ENCODE results near the gene NEK6. TPM values are rescaled to one million over a fixed set of nuclear protein-coding genes. Genes with fewer than 3 reads are reported as not detected.

NEK6 gene
- total and polyA plus RNA-seq, 9 donors = 7.2 to 45.1 (median 22.8) TPM

DNA sequence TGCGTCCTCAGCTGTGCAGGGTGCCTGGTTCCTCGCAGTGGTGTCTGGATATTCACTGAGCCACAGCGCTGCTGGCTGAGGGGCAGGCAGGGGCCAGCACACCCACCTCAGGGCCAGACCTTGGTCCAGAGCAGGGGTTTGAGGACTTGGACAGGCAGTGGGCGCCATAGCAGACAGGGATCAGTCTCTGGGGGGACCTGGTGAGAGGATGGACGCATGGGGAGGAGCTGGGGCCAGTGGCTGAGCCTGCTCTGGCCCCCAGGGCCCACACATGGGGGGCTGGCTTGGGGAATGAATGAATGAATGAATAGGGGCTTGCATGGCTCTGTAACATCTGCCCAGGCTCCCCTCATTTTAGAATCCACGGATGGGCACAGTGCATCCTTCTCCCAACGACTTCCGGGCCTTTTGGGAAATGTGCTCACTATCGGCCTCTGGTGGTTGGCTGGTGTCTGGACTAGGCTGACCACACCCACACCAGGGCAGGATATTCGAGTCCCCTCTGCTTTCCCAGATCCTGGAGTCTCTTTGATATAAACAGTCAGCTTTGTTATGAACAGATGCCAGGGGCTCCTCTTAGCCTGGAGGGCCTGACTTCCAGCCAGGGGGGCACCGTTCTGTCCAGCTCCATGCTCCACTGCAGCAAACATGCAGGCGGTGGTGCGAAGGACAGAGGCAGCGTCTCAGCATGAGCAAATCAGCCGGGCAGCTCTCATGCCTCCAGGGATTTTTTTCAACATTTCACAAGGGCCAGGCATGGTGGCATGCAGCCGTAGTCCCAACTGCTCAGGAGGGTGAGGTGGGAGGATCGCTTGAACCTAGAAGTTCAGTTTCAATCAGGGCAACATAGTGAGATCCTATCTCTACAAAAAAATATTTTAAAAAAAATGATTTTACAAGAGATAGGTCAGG is 62.6 kb downstream of the NEK6 start:
- 61 to 62% (median 62%) methylated on average over 17 of the region's 17 CpGs for WGBS, 3 donors
- no peaks in the 10 kb centered on the region for H3K36me3 ChIP-seq
- H3K4me3 ChIP-seq = no peak overlapping the region

DNA sequence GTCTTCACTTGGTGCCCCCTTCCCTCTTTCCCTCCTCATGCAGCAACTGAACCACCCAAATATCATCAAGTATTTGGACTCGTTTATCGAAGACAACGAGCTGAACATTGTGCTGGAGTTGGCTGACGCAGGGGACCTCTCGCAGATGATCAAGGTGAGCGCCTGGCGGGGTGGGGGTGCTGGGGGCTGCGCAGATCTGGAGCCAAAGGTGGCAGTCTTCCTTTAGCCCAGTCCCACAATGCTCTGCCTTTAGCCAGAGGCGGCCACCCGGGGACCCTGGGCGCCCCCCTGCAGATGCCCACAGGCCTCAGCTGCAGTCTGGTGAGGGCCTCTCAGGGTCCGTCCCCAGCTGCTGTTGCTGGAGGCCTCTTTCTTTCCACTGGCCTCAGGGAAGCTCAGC is 63.7 kb downstream of the NEK6 start:
- peaks cover 3% of the 10 kb centered on the region for H3K4me1 ChIP-seq (ENCODE audit: insufficient read depth)
- H3K9me3 ChIP-seq = no peaks in the 10 kb centered on the region
- no peak overlapping the region for H3K4me3 ChIP-seq
- DNase-seq = no peak
- no peak overlapping the region for H3K27ac ChIP-seq
- H3K36me3 ChIP-seq = no peaks in the 10 kb centered on the region
- H3K27me3 ChIP-seq = no peaks in the 10 kb centered on the region
- 85 to 92% (median 90%) methylated on average over 12 of the region's 12 CpGs for WGBS, 3 donors
- intact Hi-C loops (cut with DNase I) = loop anchor here in 3 of 4 donors (2.0 to 10.0 kb wide), 4 partner anchors 187 to 777 kb away; no protein-coding TSS in a partner anchor
- TF ChIP-seq, protein P1, sequence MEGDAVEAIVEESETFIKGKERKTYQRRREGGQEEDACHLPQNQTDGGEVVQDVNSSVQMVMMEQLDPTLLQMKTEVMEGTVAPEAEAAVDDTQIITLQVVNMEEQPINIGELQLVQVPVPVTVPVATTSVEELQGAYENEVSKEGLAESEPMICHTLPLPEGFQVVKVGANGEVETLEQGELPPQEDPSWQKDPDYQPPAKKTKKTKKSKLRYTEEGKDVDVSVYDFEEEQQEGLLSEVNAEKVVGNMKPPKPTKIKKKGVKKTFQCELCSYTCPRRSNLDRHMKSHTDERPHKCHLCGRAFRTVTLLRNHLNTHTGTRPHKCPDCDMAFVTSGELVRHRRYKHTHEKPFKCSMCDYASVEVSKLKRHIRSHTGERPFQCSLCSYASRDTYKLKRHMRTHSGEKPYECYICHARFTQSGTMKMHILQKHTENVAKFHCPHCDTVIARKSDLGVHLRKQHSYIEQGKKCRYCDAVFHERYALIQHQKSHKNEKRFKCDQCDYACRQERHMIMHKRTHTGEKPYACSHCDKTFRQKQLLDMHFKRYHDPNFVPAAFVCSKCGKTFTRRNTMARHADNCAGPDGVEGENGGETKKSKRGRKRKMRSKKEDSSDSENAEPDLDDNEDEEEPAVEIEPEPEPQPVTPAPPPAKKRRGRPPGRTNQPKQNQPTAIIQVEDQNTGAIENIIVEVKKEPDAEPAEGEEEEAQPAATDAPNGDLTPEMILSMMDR (IDR thresholded peaks at IDR 0.05) = no peak
- TF ChIP-seq POLR2A (IDR thresholded peaks at IDR 0.05) (no peak), EP300 (IDR thresholded peaks at IDR 0.05) (no peak)

More for the DNA sequence above, 62.6 kb downstream of the NEK6 start:
- DNase-seq = peak; percentile 73 to 82 (median 78)
- TF ChIP-seq EP300 (IDR thresholded peaks at IDR 0.05) = no peak
- TF ChIP-seq, protein P1 (IDR thresholded peaks at IDR 0.05) = peak; percentile 70 to 78 (median 71)
- H3K27me3 ChIP-seq = no peaks in the 10 kb centered on the region
- peaks cover 3% of the 10 kb centered on the region for H3K4me1 ChIP-seq (ENCODE audit: insufficient read depth)
- no peak overlapping the region for H3K27ac ChIP-seq
- intact Hi-C loops (cut with DNase I) = loop anchor here in 3 of 4 donors (2.0 to 10.0 kb wide), 4 partner anchors 186 to 776 kb away; no protein-coding TSS in a partner anchor
- no peaks in the 10 kb centered on the region for H3K9me3 ChIP-seq

DNA sequence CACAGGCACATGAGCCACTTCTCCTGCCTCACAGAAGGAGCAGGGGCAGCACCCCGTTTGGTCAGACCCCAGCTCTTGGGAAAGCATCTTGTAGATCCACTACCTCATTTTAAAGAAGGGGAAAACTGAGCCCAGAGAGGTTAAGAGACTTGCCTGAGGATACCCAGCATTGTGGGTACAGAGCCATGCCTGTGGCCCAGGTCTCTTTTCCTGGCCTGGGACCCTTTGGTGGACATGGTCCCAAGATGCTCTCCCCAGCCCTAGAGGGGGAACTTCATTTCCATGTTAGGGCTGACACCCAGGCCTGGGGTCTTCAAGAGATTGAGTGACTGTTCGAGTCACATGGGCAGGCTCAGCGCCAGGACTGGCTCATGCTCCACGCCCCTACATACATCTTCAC is 64.2 kb downstream of the NEK6 start:
- Histone ChIP-seq H3K36me3 (no peaks in the 10 kb centered on the region), H3K4me3 (no peak overlapping the region), H3K9me3 (no peaks in the 10 kb centered on the region), H3K27me3 (no peaks in the 10 kb centered on the region), H3K4me1 (ENCODE audit: insufficient read depth) (peaks cover 3% of the 10 kb centered on the region), H3K27ac (no peak overlapping the region)
- DNase-seq = no peak
- TF ChIP-seq, protein P1 (IDR thresholded peaks at IDR 0.05) = no peak
- TF ChIP-seq POLR2A (IDR thresholded peaks at IDR 0.05) (no peak), EP300 (IDR thresholded peaks at IDR 0.05) (no peak)
- intact Hi-C loops (cut with DNase I) = loop anchor here in 3 of 4 donors (2.0 to 10.0 kb wide), 4 partner anchors 187 to 777 kb away; no protein-coding TSS in a partner anchor
- 77 to 82% (median 81%) methylated on average over 4 of the region's 4 CpGs for WGBS, 3 donors

DNA sequence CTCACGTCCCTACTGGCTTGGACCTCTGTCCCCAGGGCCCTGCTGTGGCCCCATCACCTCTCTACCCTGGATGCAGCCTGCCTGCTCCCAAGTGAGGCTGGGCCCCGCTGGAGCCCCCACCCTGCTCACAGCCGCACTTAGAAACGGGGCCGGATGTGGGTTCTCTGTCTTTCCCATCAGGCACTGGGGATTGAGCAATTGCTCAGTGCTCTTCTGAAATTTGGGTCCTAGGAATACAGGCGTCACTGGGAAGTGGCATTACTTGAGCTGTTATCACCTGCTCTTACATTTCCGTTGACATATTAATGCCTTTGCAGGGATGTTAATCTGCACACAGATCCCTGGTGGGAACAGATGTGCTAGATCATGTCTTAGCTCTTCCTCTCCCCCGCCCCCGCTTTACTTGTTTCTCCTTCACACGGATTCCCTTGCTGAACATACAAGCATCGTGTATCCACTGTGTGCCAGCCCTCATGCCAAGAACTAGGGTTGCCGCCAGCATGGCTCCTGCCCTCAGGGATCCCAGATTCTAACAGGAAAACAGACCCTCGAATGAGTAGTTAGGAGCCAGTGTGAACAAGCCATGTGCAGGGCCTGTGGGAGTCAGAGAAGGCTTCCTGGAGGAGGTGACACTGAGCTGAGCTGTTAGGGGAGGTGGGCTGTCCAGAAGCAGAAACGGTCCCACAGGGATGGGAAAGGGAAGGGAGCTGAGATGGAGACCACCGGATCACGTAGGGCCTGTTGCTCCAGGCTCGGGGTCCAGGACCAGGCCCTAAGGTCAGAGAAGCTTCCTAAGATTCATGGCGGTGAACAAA is 65.1 kb downstream of the NEK6 start:
- intact Hi-C loops (cut with DNase I) = loop anchor here in 3 of 4 donors (5.0 to 10.0 kb wide), 3 partner anchors 188 to 778 kb away; no protein-coding TSS in a partner anchor
- Histone ChIP-seq H3K4me3 (no peak overlapping the region), H3K4me1 (ENCODE audit: insufficient read depth) (peaks cover 3% of the 10 kb centered on the region), H3K27me3 (no peaks in the 10 kb centered on the region), H3K27ac (no peak overlapping the region), H3K36me3 (no peaks in the 10 kb centered on the region), H3K9me3 (no peaks in the 10 kb centered on the region)
- TF ChIP-seq, protein P1 (IDR thresholded peaks at IDR 0.05) = no peak
- TF ChIP-seq POLR2A (IDR thresholded peaks at IDR 0.05) = no peak
- no peak for TF ChIP-seq EP300 (IDR thresholded peaks at IDR 0.05)
- WGBS, 3 donors = 86 to 90% (median 90%) methylated on average over 18 of the region's 18 CpGs
- no peak for DNase-seq
